Retinal pigment epithelial cell (primary cell): Measurements from ENCODE around the gene SKAP1.

Experiments
- DNase-seq: peaks from one replicate; pipeline ENCODE4 v3.0.0-alpha.2; 2010; ENCODE audit warnings: low read depth
- H3K4me3 ChIP-seq: 2 replicates; pipeline ENCODE4 v1.5.1; 2011; ENCODE audit warnings: mild to moderate bottlenecking, low read length, control low read depth, moderate library complexity
- CTCF ChIP-seq: conservative IDR thresholded peaks from 2 replicates; pipeline ENCODE4 v1.5.1; 2011; ENCODE audit warnings: low read depth, low read length, control low read depth, inconsistent platforms

The SKAP1 gene

GRCh38 chr17:48175692-48176470, 254.1 kb downstream of the SKAP1 start:
- DNase-seq: peak; percentile 4
- TF ChIP-seq CTCF: no peak
- H3K4me3 ChIP-seq: no peak overlapping the region

GRCh38 chr17:48174833-48175523, 255.0 kb downstream of the SKAP1 start:
- H3K4me3 ChIP-seq: no peak overlapping the region
- no peak for DNase-seq
- no peak for TF ChIP-seq CTCF

- TF ChIP-seq CTCF: no peak
- no peak overlapping the region for H3K4me3 ChIP-seq
- DNase-seq: no peak
These were observed 256.6 kb downstream of the SKAP1 start for GRCh38 chr17:48173191-48173984.

- no peak for DNase-seq
- no peak overlapping the region for H3K4me3 ChIP-seq
- no peak for TF ChIP-seq CTCF
These were observed 260.1 kb downstream of the SKAP1 start for GRCh38 chr17:48169926-48170325.

- no peak overlapping the region for H3K4me3 ChIP-seq
- no peak for DNase-seq
- TF ChIP-seq CTCF: no peak
These were observed 266.2 kb downstream of the SKAP1 start for GRCh38 chr17:48163809-48164208.

- no peak for DNase-seq
- H3K4me3 ChIP-seq: no peak overlapping the region
These were observed 267.0 kb downstream of the SKAP1 start for GRCh38 chr17:48162946-48163506.

More at GRCh38 chr17:48162946-48163506, 267.0 kb downstream of the SKAP1 start:
- no peak for TF ChIP-seq CTCF
